ENCODE results near the gene PLCB3.

Gene PLCB3

DNA sequence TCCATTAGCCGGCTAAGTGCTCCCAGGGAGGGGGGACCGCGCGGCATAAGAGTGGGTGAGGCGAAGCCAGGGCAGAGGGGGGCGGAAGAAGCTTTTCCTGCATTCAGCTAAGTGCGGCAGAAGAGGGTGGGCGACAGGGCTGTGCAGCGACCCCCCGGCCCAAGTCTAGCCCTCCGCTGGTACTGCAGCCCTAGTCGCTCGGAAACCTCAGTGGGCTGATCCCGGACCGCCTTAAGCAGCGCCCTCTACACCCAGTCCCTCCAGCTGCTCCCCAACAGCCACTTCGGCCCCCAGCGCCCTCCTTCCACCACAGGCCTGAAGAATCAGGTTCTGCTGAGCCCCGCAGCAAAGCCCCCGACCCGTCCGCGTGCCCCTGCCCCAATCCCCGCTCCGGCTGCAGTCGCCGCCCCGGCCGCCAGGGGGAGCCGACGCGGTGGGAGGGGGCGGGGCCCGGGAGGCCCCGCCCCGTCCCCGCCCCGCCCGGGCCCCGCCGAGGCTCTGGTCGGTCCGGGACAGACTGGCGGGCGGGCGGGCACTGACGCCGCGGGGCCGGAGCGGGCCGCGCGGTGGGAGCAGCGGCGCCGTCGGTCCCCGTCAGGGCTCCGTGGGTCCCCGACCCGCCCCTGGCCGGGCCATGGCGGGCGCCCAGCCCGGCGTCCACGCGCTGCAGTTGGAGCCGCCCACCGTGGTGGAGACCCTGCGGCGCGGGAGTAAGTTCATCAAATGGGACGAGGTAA, at the start of gene PLCB3:
TSS of gene PLCB3 (plus strand) at position 515 of the 737 bp plus-strand sequence. CDS start at position 635, 120 bp downstream.
- DNase-seq, result peak; percentile 75
- ATAC-seq, result peak; percentile 67

GRCh38 chr11:64201543-64201942, 49.8 kb upstream of the PLCB3 start:
- DNase-seq (no peak), ATAC-seq (no peak)

DNA sequence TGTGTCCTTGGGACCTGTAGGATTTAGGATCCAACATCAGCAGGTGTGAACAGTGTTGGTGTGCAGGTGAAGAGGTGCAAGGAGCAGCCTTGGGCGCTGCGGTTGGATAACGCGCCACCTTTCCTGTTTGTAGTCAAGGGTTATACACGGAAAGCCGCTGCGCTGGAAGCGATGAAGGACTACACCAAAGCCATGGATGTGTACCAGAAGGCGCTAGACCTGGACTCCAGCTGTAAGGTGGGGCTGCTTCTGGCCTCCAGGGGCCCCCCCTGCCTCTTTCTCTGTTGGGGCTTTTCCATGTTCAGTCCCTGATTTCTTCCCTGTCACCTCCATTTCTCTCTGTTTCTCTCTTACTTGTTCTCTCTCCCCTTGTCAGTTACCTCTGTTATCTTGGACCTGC, 48.3 kb upstream of the PLCB3 start:
- DNase-seq (no peak), ATAC-seq (no peak)

- DNase-seq (no peak), ATAC-seq (no peak)
Observed at GRCh38 chr11:64203421-64204079, 47.8 kb upstream of the PLCB3 start.

- DNase-seq, result no peak
- ATAC-seq, result no peak
Observed at GRCh38 chr11:64204080-64204440, 47.3 kb upstream of the PLCB3 start.

GRCh38 chr11:64204464-64204989, 46.8 kb upstream of the PLCB3 start:
- ATAC-seq, result no peak

DNA sequence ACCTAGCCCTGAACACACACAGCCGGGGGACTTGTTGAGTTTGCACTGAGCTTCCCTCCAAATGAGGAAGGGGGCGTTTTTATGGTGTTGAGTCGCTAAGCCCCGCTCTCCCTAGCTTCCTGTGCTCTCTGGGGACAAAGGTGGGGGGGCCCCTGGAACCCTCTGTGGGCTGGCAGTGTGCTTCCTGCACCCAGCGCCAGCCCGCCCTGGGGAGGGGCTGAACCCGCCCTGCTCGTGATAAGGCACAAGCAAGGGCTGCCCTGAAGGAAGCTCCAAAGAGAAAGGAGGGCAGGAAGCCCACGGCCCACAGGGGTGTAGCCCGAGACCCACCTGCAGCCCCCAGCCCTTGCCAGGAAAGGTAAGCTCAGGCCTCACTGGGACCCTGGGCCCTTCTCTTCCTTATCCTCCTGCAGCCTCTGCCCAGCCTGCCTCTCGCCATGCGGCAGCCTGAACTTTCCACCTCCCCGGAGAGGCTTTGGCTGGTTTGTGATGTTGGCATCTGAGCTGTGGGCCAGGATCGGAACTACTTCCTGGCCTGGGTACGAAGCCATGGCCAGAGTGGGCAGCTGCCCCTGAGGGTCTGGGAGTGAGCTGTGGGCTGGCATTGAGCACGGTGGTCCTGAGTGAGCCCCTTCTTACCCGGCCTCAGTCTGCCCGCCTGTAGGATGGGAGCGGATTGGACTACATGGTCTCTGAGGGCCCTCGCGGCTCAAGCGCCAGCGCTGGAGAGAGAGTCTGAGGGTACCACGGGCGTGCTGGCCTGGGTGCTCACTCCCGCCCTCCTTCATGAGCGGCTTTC, 44.7 kb upstream of the PLCB3 start, which contains the start of gene FERMT3:
TSS of gene FERMT3 (plus strand) at position 265 of the 799 bp plus-strand sequence. CDS start 644 bp downstream, outside the sequence.
- ATAC-seq (peak; percentile 65), DNase-seq (peak; percentile 85)

More at GRCh38 chr11:64204464-64204989, 46.8 kb upstream of the PLCB3 start:
- DNase-seq, result peak; percentile 77

- ATAC-seq, result peak; percentile 84
- DNase-seq, result peak; percentile 89
Observed at GRCh38 chr11:64207256-64208085, 43.9 kb upstream of the PLCB3 start.

GRCh38 chr11:64208086-64208795, 43.1 kb upstream of the PLCB3 start:
- ATAC-seq, result no peak
- DNase-seq, result no peak

DNA sequence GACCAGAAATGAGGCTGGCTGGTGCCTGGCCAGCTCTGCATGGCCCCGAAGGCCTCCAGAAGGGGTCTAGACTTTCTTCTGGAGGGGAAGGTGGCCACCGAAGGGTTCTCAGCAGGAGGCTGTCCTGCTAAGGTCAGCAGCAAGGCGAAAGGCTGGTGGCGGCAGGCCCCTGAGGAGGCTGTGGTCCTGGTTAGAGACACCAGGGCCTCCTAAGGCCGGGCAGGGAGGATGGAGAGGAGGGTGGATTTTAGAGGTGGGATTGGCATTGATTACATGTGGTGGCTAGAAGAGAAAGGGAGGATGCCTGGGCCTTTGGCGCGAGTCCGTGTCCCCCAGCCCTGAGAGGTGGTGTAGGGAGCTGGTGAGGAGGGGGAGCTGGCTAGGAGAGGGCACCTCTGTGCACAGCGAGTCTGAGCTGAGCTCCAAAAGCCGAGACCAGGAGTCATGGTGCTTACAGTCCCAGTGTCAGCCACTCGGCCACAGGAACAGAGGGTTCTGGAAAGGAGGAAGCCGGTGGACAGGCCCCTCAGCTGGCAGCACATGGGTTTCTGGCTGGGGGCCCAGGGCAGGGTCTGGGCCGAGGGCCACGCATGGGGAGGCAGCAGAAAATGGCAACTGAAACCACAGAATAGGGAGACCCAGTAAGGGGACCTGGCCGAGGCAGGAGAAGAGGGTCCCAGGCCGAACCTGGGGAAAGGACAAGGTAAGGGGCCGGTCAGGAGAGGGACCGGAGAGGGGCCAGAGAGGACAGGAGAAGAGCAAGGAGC, 42.4 kb upstream of the PLCB3 start:
- ATAC-seq (no peak), DNase-seq (no peak)

GRCh38 chr11:64209563-64209843, 41.8 kb upstream of the PLCB3 start:
- no peak for ATAC-seq

GRCh38 chr11:64210301-64211020, 40.9 kb upstream of the PLCB3 start:
- DNase-seq (no peak), ATAC-seq (no peak)

More at GRCh38 chr11:64209563-64209843, 41.8 kb upstream of the PLCB3 start:
- no peak for DNase-seq

DNA sequence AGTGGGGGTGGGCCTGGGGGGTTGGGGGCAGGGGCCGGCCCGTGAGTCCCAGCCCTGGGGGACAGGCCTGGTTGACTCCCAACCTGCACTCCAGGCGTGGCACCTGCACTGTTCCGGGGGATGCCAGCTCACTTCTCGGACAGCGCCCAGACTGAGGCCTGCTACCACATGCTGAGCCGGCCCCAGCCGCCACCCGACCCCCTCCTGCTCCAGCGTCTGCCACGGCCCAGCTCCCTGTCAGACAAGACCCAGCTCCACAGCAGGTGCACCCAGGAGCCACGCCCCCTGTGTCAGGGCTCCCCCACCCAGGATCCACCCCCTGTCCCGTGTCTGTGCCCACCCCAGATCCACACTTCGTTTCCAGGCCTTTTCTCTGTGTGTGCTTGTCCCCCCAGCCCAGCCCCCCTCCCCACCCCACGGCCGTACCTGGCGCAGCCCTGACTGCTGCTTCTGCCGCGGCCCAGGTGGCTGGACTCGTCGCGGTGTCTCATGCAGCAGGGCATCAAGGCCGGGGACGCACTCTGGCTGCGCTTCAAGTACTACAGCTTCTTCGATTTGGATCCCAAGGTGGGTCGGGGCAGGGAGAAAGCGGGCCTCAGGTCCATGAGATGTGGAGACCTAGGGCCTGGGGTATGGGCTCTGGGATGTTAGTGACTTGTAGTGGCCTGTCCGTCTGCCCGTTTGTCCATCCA, 40.0 kb upstream of the PLCB3 start:
- no peak for ATAC-seq

DNA sequence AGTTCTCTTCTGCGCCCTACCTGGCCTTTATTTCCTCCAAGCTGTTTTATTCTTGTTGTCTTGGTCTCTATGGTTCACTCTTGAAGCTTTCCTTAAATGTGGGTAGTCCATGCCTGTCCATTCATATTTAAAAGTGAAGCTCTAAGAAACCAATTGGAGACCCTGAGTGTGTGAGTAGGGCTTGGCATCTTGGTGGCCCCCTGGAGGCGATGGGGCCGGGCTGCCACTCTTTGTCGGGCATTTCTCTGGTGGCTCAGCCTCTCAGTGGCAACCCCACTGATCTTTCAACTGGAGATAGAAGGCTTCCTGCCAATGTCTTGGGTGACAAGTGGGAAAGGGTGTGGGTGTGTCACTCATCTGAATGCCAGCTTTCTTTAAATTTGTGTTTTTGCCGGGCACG, 34.5 kb upstream of the PLCB3 start:
- no peak for ATAC-seq
- DNase-seq, result no peak

More for the DNA sequence above, 40.0 kb upstream of the PLCB3 start:
- no peak for DNase-seq

DNA sequence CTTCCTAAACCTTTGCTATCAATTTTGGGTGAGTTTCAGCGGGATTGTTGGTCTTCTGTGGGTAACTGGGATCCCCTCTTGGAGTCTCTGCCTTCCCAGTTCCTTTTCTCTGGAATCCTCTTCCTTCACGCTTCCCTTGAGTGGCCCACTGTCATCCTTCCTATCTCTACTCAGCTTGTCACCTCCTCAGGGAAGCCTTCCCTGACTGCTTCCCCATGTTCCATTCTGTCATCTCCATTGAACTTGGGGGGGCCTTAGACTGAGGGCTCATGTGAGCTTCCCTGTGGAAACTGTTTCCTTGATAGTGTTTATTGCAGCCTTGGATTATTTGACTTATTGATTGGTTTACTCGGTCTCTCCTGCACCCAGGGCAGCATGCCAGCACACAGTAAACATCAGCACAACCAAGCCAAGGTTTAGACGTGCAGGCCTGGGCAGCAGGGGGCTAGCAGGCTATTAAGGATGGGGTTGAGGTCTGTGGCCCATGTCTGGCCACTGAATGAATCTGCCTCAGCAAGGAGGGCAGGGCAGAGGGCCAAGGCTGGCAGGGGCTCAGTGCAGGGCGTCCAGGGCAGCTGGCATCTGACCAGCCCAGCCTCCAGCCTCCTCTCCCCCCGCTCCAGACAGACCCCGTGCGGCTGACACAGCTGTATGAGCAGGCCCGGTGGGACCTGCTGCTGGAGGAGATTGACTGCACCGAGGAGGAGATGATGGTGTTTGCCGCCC, 32.5 kb upstream of the PLCB3 start:
- ATAC-seq (no peak), DNase-seq (no peak)

DNA sequence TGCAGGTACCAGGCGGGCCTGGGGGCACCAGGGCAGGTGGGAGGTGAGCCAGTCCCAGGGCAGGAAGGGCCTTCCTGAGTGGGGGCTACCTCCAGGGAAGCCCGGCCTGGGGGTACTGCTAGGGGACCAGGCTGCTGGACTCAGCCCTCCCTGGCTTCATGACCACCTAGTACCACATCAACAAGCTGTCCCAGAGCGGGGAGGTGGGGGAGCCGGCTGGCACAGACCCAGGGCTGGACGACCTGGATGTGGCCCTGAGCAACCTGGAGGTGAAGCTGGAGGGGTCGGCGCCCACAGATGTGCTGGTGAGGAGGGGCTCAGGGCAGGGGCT, 32.0 kb upstream of the PLCB3 start:
- DNase-seq (no peak), ATAC-seq (no peak)

DNA sequence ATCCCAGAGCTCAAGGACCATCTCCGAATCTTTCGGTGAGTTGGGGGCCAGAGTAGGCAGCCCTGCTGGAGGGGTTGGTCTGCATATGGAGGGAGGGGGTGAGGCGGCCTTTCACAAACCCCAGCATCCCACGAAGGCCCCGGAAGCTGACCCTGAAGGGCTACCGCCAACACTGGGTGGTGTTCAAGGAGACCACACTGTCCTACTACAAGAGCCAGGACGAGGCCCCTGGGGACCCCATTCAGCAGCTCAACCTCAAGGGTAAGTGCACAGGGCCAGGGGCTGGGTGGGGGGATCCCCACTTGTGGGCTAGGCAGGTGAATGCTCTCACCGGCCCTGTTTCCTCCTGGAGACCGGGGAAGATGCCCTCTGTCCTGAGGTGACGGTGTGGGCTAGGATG, 31.6 kb upstream of the PLCB3 start:
- DNase-seq, result no peak

GRCh38 chr11:64220271-64220670, 31.1 kb upstream of the PLCB3 start:
- ATAC-seq, result no peak
- no peak for DNase-seq

More for the DNA sequence above, 31.6 kb upstream of the PLCB3 start:
- ATAC-seq, result no peak
